Kasumi-1 (cell line): ENCODE data around the gene HOXC11.

Experiments
- DNase-seq, 2 experiments: peaks; one replicate each; lab custom pipeline; 2025; lab: John Stamatoyannopoulos, UW

HOXC11 gene

GRCh38 chr12:53942467-53942997 lies 30.4 kb upstream of the HOXC11 start:
- DNase-seq, result no peak

DNA sequence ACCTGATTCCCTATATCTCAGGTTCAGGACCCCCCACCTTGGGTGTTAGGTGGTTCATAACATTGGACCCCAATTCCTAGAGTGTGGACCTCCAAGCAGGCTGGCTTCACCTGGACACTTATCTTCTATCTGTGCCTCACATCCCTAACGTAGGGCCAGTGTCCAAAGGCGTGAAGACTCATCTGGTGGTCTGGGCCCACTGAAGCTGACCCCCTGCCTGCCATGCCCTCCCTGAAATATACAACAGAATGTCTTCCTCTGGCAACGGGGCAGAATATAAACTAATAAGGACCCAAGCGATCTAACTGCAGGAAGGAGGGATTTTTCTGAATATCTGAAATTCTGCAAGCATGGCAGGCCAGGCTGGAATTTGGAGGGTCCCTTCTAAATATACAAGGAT lies 28.7 kb upstream of the HOXC11 start:
- no peak for DNase-seq

GRCh38 chr12:53944907-53945847 lies 27.7 kb upstream of the HOXC11 start:
- no peak for DNase-seq

- no peak for DNase-seq
Measured at GRCh38 chr12:53947743-53948142, 25.2 kb upstream of the HOXC11 start.

GRCh38 chr12:53948650-53949593 lies 24.0 kb upstream of the HOXC11 start:
- DNase-seq, result no peak

- no peak for DNase-seq
Measured at GRCh38 chr12:53949631-53950436, 23.1 kb upstream of the HOXC11 start.

DNA sequence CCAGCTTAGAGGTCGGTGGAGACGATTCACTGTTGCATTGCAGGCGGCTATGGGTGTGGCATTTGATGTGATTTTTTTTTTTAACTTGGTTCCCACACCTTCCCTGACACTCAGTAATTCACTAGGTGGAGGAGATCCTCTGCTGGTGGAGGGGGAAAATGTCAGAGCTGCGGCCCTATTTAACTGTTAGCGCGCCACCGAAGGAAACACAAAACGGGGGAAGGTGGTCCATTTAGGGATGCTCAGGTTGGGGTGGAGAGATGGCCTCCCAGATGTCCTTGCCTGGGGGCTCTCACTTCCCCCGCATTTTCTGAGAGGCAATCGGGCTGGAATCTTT lies 22.5 kb upstream of the HOXC11 start:
- no peak for DNase-seq

DNA sequence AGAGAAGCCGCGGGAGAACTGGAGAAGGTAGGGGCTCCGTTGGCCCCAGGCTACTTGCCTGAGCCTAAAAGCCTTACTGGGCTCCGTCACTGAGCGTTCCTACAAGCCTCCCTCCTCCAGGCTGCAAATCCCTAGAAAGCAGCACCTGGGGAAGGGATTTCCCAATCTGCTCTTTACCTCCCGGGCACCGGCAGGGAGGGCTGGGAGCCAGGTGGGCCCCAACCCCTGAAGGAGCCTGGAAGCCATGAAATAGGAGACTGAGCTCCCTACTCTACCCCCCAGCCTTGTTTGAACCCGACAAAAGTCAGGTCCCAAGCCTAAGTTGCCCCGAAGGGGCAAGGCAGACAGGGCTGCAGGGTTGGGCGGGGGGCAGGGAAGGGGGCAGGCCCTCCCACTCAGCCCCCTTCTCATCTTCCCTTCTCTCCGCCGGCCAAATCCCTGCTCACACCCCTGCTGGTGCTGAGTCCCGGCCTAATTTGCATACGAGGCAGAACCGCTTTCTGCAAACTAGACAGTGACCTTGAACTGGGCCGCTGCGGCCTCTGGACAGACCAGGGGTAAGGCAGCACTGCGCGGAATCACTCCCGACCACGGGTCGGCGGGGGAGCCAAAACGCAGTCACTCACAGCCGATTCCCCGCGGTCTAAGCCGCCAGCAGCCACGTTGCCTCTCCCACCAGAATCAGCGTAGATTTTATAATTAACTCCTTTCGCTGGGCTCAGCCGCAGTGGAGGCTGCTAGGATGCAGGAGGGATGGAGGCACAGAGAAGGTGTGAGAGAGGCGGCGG lies 21.9 kb upstream of the HOXC11 start:
- no peak for DNase-seq

GRCh38 chr12:53951577-53952334 lies 21.2 kb upstream of the HOXC11 start:
- no peak for DNase-seq

DNA sequence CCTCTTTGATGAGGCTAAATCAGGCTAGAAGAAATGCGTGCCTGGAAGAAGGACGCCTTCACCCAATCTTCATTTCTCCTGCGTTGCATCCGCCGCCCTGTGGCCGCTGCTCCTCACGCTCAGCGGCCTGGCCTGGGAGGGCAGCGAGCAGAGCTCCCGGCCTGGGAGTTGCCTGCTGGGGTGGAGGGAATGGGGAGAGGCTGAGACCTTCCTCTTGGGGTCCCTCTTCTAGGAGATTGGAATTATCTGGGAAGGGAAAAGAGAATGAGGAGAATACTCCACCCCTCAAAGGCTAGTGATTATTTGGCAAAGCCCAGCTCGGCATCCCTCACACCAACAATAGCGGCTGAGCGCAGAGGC lies 20.6 kb upstream of the HOXC11 start:
- DNase-seq, result no peak

- no peak for DNase-seq
Measured at GRCh38 chr12:53952871-53953734, 19.8 kb upstream of the HOXC11 start.

DNA sequence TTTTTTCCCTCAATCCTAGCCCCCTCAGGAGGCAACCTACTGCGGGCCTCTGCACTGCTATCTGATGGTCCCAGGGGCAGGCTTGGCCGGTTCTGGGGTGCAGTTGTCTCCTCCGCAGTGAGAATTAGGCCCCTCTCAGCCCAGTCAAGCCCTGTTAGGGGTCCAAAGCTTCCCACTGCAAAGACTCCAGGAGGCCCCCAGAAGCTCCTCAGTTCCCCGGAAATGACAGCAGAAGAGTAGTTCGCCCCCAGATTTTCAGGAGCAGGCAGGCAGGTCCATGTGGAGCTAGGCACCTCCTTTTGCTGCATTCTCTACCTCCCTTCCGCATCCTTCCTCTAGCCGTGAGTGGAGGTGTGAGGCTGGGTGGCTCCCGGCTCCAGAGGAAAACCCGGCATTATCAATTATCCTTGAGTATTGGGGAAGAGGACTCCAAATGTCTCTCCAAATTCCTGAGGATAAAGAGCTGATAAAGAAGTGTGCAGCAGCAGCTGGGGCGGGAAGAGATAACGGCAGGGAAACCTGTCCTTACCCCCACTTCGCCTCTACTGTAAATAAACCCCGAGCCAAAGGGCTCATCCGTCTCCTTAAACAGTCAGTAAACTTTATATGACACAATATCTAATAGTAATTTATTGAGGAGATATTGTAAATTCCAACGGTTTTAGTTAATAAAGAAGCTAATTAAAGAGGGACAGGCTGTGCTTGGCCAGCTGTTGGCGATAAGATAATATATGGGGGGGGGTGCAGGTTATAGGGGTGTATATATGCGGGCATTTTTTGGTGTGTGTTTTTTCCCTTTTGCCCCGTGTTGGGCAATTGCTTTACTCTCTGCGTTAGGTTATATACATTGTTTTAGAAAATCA lies 18.9 kb upstream of the HOXC11 start:
- DNase-seq, result no peak

DNA sequence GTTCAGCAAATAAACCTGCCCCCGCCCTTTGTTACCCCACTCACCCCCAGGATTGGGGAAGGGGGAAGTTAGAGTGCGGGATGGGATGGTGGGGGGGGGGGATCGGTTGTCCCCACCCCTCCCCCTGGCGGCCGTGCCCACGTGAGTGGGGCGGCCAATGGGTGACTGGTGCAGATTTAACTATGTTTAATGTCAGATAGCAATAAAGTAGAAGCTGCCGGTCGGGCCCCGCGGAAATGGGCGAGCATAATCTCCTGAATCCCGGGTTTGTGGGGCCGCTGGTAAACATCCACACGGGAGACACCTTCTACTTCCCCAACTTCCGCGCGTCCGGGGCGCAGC lies 18.3 kb upstream of the HOXC11 start, which contains the start of gene HOXC12:
Gene HOXC12, plus strand, starts transcription at position 210 of the 342 bp plus-strand sequence. Its CDS starts 27 bp downstream, at position 237.
- DNase-seq, result no peak

DNA sequence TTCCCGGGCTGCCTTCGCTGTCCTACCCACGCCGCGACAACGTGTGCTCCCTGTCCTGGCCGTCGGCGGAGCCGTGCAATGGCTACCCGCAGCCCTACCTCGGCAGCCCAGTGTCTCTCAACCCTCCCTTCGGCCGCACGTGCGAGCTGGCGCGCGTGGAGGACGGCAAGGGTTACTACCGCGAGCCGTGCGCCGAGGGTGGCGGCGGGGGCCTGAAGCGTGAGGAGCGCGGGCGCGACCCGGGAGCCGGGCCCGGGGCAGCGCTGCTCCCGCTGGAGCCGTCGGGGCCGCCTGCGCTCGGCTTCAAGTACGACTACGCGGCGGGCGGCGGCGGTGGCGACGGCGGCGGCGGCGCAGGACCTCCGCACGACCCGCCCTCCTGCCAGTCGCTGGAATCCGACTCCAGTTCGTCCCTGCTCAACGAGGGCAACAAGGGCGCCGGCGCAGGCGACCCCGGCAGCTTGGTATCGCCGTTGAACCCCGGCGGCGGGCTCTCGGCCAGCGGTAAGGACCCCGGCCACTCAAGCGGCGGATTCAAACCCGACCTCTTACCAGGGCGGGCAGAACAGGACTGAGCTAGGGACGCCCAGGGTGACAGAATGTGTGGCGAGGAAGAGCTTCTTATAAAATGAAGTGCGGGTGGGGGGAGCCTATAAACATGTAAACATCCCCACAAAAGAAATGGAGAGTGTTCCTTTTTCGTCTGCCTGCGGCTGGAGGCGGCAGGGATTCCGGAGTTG lies 17.7 kb upstream of the HOXC11 start:
- no peak for DNase-seq

GRCh38 chr12:53955776-53956250 lies 17.1 kb upstream of the HOXC11 start:
- no peak for DNase-seq

DNA sequence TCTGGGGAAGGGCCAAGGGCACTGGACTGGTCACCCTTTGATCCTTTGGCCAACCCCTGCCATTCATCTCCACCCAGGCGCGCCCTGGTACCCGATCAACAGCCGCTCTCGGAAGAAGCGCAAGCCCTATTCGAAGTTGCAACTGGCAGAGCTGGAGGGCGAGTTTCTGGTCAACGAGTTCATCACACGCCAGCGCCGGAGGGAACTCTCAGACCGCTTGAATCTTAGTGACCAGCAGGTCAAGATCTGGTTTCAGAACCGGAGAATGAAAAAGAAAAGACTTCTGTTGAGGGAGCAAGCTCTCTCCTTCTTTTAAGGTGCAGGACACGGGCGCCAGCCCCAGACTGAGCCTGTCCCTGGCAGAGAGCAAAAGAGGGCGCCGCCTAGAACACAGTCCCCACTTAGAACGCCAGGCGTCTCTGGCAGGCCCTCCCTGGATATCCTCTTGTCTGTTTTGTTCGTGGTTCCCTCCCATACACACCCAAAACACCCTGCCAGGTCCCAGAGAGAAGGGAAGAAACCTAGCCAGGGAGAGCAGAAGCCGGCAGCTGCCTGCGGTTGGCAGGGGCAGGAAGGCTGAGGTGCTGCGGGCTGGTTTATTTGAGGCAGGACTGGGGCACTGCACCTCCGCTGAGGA lies 16.6 kb upstream of the HOXC11 start:
- DNase-seq, result peak in 1 of 2 experiments; percentile 7
